ENCODE data around the gene G2E3.

- TF ChIP-seq CTCF (IDR thresholded peaks at IDR 0.05; ENCODE audit: low read depth, low read length) (no peak), EZH2phosphoT487 (IDR thresholded peaks at IDR 0.05; ENCODE audit: low read depth) (no peak)
Observed at GRCh38 chr14:30569216-30569902, 10.4 kb downstream of the G2E3 start.
